ENCODE results near the gene CARD14. TPM values are rescaled to one million over a fixed set of nuclear protein-coding genes. Genes with fewer than 3 reads are reported as not detected.

The CARD14 gene
- total and polyA plus RNA-seq, 2 of the 13 experiments (the other 11 are each of a cell fraction or from before 2014, with no cell fraction given): 0.11 TPM; not detected in 1

DNA sequence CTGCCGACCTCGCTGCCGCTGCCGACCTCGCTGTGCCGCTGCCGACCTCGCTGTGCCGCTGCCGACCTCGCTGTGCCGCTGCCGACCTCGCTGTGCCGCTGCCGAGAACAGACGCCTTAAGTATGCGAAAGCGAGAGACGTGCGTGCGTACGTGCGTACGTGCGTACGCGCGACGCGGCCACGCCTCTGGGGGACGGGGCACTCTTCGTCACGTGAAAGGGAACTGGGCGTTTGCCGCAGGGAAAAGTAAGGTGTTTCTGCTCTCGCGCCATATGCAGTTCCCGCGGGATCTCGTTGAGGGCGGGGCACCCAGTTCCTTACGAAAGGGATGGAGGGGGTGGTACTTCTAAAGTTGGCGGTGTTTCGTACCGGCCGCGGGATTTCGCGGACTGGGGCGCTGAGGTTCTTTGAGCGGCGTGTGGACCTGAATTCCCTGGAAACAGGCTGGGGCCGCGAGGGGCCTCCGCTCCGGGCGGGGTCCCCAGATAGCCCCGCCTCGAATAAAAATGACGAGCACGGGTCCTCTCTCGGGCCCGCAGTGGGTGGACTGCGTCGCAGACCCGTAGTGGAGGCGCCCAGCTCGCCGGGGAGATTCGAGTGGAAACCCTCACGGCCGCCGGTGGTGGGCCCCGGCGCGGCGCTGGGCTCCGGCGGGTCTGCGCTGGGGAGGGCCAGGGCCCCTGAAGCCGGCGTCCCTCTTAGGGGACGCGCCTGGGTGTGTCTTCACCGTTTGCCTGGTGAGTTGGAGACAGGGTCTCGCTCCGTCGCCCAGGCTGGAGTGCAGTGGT, 22.6 kb upstream of the CARD14 start, which contains the start of gene EIF4A3 (continued):
- TF ChIP-seq, protein P1, sequence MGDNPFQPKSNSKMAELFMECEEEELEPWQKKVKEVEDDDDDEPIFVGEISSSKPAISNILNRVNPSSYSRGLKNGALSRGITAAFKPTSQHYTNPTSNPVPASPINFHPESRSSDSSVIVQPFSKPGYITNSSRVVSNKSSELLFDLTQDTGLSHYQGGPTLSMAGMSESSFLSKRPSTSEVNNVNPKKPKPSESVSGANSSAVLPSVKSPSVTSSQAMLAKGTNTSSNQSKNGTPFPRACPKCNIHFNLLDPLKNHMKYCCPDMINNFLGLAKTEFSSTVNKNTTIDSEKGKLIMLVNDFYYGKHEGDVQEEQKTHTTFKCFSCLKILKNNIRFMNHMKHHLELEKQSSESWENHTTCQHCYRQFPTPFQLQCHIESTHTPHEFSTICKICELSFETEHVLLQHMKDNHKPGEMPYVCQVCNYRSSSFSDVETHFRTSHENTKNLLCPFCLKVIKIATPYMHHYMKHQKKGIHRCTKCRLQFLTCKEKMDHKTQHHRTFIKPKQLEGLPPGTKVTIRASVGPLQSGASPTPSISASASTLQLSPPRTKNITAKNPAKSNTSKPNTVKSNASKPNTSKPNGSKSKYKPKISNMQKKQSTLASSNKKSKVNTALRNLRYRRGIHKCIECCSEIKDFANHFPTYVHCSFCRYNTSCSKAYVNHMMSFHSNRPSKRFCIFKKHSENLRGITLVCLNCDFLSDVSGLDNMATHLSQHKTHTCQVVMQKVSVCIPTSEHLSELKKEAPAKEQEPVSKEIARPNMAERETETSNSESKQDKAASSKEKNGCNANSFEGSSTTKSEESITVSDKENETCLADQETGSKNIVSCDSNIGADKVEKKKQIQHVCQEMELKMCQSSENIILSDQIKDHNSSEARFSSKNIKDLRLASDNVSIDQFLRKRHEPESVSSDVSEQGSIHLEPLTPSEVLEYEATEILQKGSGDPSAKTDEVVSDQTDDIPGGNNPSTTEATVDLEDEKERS (CRISPR knock-in tag; IDR thresholded peaks at IDR 0.05): no peak
- TF ChIP-seq ARNTL (CRISPR knock-in tag; IDR thresholded peaks at IDR 0.05) (peak; percentile 96), MZF1 (CRISPR knock-in tag; IDR thresholded peaks at IDR 0.05; ENCODE audit: borderline replicate concordance) (0 out of 2 replicates have a peak, but pooled peaks have one; percentile 73), ZFP36L2 (CRISPR knock-in tag; IDR thresholded peaks at IDR 0.05) (peak; percentile 43; the same call in 1 of the 2 replicates), TEAD3 (CRISPR knock-in tag; optimal IDR thresholded peaks at IDR 0.05; ENCODE audit: borderline replicate concordance) (peak; percentile 79), HMG20B (CRISPR knock-in tag; conservative IDR thresholded peaks at IDR 0.05) (no peak), ZNF678 (CRISPR knock-in tag; IDR thresholded peaks at IDR 0.05) (peak; percentile 87; the same call in 1 of the 2 replicates), ZNF577 (CRISPR knock-in tag; IDR thresholded peaks at IDR 0.05; ENCODE audit: borderline replicate concordance, low read depth) (no peak), RXRA (CRISPR knock-in tag; IDR thresholded peaks at IDR 0.05) (peak; percentile 65), SRSF4 (IDR thresholded peaks at IDR 0.05; ENCODE audit: low read depth, low read length, poor library complexity, severe bottlenecking) (no peak), GTF3A (CRISPR knock-in tag; conservative IDR thresholded peaks at IDR 0.05) (peak; percentile 97), ZNF33B (CRISPR knock-in tag; IDR thresholded peaks at IDR 0.05) (peak; percentile 53; the same call in 1 of the 2 replicates), KLF13 (CRISPR knock-in tag; IDR thresholded peaks at IDR 0.05) (no peak), ZNF562 (CRISPR knock-in tag; IDR thresholded peaks at IDR 0.05; ENCODE audit: borderline replicate concordance) (no peak), ZNF337 (CRISPR knock-in tag; IDR thresholded peaks at IDR 0.05; ENCODE audit: borderline replicate concordance, low read depth) (0 out of 2 replicates have a peak, but pooled peaks have one; percentile 30), ZNF569 (CRISPR knock-in tag; IDR thresholded peaks at IDR 0.05; ENCODE audit: borderline replicate concordance) (no peak; the same call in 1 of the 2 replicates)
- TF ChIP-seq, protein P2, sequence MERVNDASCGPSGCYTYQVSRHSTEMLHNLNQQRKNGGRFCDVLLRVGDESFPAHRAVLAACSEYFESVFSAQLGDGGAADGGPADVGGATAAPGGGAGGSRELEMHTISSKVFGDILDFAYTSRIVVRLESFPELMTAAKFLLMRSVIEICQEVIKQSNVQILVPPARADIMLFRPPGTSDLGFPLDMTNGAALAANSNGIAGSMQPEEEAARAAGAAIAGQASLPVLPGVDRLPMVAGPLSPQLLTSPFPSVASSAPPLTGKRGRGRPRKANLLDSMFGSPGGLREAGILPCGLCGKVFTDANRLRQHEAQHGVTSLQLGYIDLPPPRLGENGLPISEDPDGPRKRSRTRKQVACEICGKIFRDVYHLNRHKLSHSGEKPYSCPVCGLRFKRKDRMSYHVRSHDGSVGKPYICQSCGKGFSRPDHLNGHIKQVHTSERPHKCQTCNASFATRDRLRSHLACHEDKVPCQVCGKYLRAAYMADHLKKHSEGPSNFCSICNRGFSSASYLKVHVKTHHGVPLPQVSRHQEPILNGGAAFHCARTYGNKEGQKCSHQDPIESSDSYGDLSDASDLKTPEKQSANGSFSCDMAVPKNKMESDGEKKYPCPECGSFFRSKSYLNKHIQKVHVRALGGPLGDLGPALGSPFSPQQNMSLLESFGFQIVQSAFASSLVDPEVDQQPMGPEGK (CRISPR knock-in tag; IDR thresholded peaks at IDR 0.05): peak; percentile 70
- TF ChIP-seq, protein P3, sequence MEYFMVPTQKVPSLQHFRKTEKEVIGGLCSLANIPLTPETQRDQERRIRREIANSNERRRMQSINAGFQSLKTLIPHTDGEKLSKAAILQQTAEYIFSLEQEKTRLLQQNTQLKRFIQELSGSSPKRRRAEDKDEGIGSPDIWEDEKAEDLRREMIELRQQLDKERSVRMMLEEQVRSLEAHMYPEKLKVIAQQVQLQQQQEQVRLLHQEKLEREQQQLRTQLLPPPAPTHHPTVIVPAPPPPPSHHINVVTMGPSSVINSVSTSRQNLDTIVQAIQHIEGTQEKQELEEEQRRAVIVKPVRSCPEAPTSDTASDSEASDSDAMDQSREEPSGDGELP (IDR thresholded peaks at IDR 0.05; ENCODE audit: borderline replicate concordance, low read depth): peak; percentile 38; the same call in 1 of the 2 replicates
- TF ChIP-seq, protein P4, sequence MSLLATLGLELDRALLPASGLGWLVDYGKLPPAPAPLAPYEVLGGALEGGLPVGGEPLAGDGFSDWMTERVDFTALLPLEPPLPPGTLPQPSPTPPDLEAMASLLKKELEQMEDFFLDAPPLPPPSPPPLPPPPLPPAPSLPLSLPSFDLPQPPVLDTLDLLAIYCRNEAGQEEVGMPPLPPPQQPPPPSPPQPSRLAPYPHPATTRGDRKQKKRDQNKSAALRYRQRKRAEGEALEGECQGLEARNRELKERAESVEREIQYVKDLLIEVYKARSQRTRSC (CRISPR knock-in tag; IDR thresholded peaks at IDR 0.05; ENCODE audit: low read depth): 0 out of 2 replicates have a peak, but pooled peaks have one; percentile 85
